ENCODE results near the gene HSD3B2.

Gene HSD3B2

GRCh38 chr1:119467219-119467618 is 52.3 kb downstream of the HSD3B2 start:
- no peak for DNase-seq

- no peak for DNase-seq
Measured at GRCh38 chr1:119467857-119468668, 53.1 kb downstream of the HSD3B2 start.

- DNase-seq: no peak
Measured at GRCh38 chr1:119469741-119470140, 54.8 kb downstream of the HSD3B2 start.

GRCh38 chr1:119470377-119470776 is 55.4 kb downstream of the HSD3B2 start:
- no peak for DNase-seq

- DNase-seq: no peak
Measured at GRCh38 chr1:119470958-119471357, 56.0 kb downstream of the HSD3B2 start.

- DNase-seq: no peak
Measured at GRCh38 chr1:119471566-119471965, 56.6 kb downstream of the HSD3B2 start.

GRCh38 chr1:119472080-119472818 is 57.3 kb downstream of the HSD3B2 start:
- no peak for DNase-seq
